ENCODE data around the gene PLEKHG4B.
A peak's percentile ranks its signal among the peaks of the same experiment; 100 is the strongest.
"Not testable (repeated sequence)": the region's sequence is repeated elsewhere in the genome, so short reads cannot be mapped to it uniquely, and the experiment has no call there.

PLEKHG4B gene

GRCh38 chr5:222951-223715, 131.2 kb downstream of the PLEKHG4B start:
- peak; percentile 84 for TF ChIP-seq SPI1 (IDR thresholded peaks at IDR 0.05; ENCODE audit: low read depth, low read length)
- FAIRE-seq; DNase-seq (ENCODE audit: insufficient read length, low spot score): not testable (repeated sequence)

- FAIRE-seq: no peak
- DNase-seq (ENCODE audit: insufficient read length, low spot score): no peak
- TF ChIP-seq POLR2AphosphoS5 (IDR thresholded peaks at IDR 0.05; ENCODE audit: low read depth, low read length) (no peak), PAX5 (IDR thresholded peaks at IDR 0.05; ENCODE audit: insufficient read depth, low read length, severe bottlenecking) (no peak), SPI1 (IDR thresholded peaks at IDR 0.05; ENCODE audit: low read depth, low read length) (no peak), POLR2A (IDR thresholded peaks at IDR 0.05; ENCODE audit: low read depth, low read length) (no peak)
These were observed 131.8 kb downstream of the PLEKHG4B start for GRCh38 chr5:223791-224190.

- FAIRE-seq (no peak), DNase-seq (ENCODE audit: insufficient read length, low spot score) (no peak)
- TF ChIP-seq POLR2A (IDR thresholded peaks at IDR 0.05; ENCODE audit: low read depth, low read length): no peak
- TF ChIP-seq PAX5 (IDR thresholded peaks at IDR 0.05; ENCODE audit: insufficient read depth, low read length, severe bottlenecking): no peak
- no peak for TF ChIP-seq SPI1 (IDR thresholded peaks at IDR 0.05; ENCODE audit: low read depth, low read length)
- no peak for TF ChIP-seq POU2F2 (IDR thresholded peaks at IDR 0.05; ENCODE audit: low read depth, low read length)
- no peak for TF ChIP-seq POLR2AphosphoS5 (IDR thresholded peaks at IDR 0.05; ENCODE audit: low read depth, low read length)
- TF ChIP-seq TAF1 (IDR thresholded peaks at IDR 0.05; ENCODE audit: low read depth, low read length): no peak
These were observed 133.4 kb downstream of the PLEKHG4B start for GRCh38 chr5:225334-225733.

GRCh38 chr5:227375-227774, 135.4 kb downstream of the PLEKHG4B start:
- DNase-seq (ENCODE audit: insufficient read length, low spot score); FAIRE-seq: not testable (repeated sequence)

- no peak for TF ChIP-seq POU2F2 (IDR thresholded peaks at IDR 0.05; ENCODE audit: low read depth, low read length)
- TF ChIP-seq SPI1 (IDR thresholded peaks at IDR 0.05; ENCODE audit: low read depth, low read length): no peak
- TF ChIP-seq POLR2A (IDR thresholded peaks at IDR 0.05; ENCODE audit: low read depth, low read length): no peak
- TF ChIP-seq POLR2AphosphoS5 (IDR thresholded peaks at IDR 0.05; ENCODE audit: low read depth, low read length): no peak
- no peak for TF ChIP-seq PAX5 (IDR thresholded peaks at IDR 0.05; ENCODE audit: insufficient read depth, low read length, severe bottlenecking)
- no peak for TF ChIP-seq TAF1 (IDR thresholded peaks at IDR 0.05; ENCODE audit: low read depth, low read length)
- FAIRE-seq (no peak), DNase-seq (ENCODE audit: insufficient read length, low spot score) (no peak)
These were observed 136.9 kb downstream of the PLEKHG4B start for GRCh38 chr5:228886-229285.

- FAIRE-seq (no peak), DNase-seq (ENCODE audit: insufficient read length, low spot score) (no peak)
- TF ChIP-seq PAX5 (IDR thresholded peaks at IDR 0.05; ENCODE audit: insufficient read depth, low read length, severe bottlenecking) (no peak), SPI1 (IDR thresholded peaks at IDR 0.05; ENCODE audit: low read depth, low read length) (no peak), POU2F2 (IDR thresholded peaks at IDR 0.05; ENCODE audit: low read depth, low read length) (no peak), POLR2A (IDR thresholded peaks at IDR 0.05; ENCODE audit: low read depth, low read length) (no peak), POLR2AphosphoS5 (IDR thresholded peaks at IDR 0.05; ENCODE audit: low read depth, low read length) (no peak), TAF1 (IDR thresholded peaks at IDR 0.05; ENCODE audit: low read depth, low read length) (no peak)
These were observed 138.7 kb downstream of the PLEKHG4B start for GRCh38 chr5:230711-231110.

- TF ChIP-seq PAX5 (IDR thresholded peaks at IDR 0.05; ENCODE audit: insufficient read depth, low read length, severe bottlenecking) (no peak), SPI1 (IDR thresholded peaks at IDR 0.05; ENCODE audit: low read depth, low read length) (no peak), POU2F2 (IDR thresholded peaks at IDR 0.05; ENCODE audit: low read depth, low read length) (no peak), POLR2A (IDR thresholded peaks at IDR 0.05; ENCODE audit: low read depth, low read length) (no peak), POLR2AphosphoS5 (IDR thresholded peaks at IDR 0.05; ENCODE audit: low read depth, low read length) (no peak), TAF1 (IDR thresholded peaks at IDR 0.05; ENCODE audit: low read depth, low read length) (no peak)
- no peak for FAIRE-seq
- no peak for DNase-seq (ENCODE audit: insufficient read length, low spot score)
These were observed 139.7 kb downstream of the PLEKHG4B start for GRCh38 chr5:231661-232060.

- not testable (repeated sequence) for DNase-seq (ENCODE audit: insufficient read length, low spot score); FAIRE-seq
These were observed 141.5 kb downstream of the PLEKHG4B start for GRCh38 chr5:233426-233825.

- TF ChIP-seq PAX5 (IDR thresholded peaks at IDR 0.05; ENCODE audit: insufficient read depth, low read length, severe bottlenecking): no peak
- TF ChIP-seq TAF1 (IDR thresholded peaks at IDR 0.05; ENCODE audit: low read depth, low read length): no peak
- no peak for TF ChIP-seq SPI1 (IDR thresholded peaks at IDR 0.05; ENCODE audit: low read depth, low read length)
- no peak for TF ChIP-seq POLR2AphosphoS5 (IDR thresholded peaks at IDR 0.05; ENCODE audit: low read depth, low read length)
- no peak for TF ChIP-seq POLR2A (IDR thresholded peaks at IDR 0.05; ENCODE audit: low read depth, low read length)
- FAIRE-seq: no peak
- DNase-seq (ENCODE audit: insufficient read length, low spot score): no peak
These were observed 142.5 kb downstream of the PLEKHG4B start for GRCh38 chr5:234450-234849.

GRCh38 chr5:235527-235926, 143.6 kb downstream of the PLEKHG4B start:
- DNase-seq (ENCODE audit: insufficient read length, low spot score); FAIRE-seq: not testable (repeated sequence)

- not testable (repeated sequence) for FAIRE-seq; DNase-seq (ENCODE audit: insufficient read length, low spot score)
These were observed 146.0 kb downstream of the PLEKHG4B start for GRCh38 chr5:237931-238330.
